ENCODE results near the gene TOPBP1. TPM values are rescaled to one million over a fixed set of nuclear protein-coding genes. Genes with fewer than 3 reads are reported as not detected.
A peak's percentile ranks its signal among the peaks of the same experiment; 100 is the strongest.

TOPBP1 gene
- total RNA-seq, 1 donor from 2014 or later, result 10.6 TPM

- peak in 2 of 3 experiments; percentile 29 to 48 for TF ChIP-seq CTCF (IDR thresholded peaks at IDR 0.05)
- no peaks in the 10 kb centered on the region for H3K9me3 ChIP-seq
- H3K4me3 ChIP-seq, result peak overlapping the region in 1 of 2 donors; percentile 21
- peaks cover 28 to 66% of the 10 kb centered on the region in 2 donors for H3K36me3 ChIP-seq
- H3K4me1 ChIP-seq, result peaks cover 18 to 38% of the 10 kb centered on the region in 2 donors
- H3K27me3 ChIP-seq, result no peaks in the 10 kb centered on the region
- DNase-seq (ENCODE audit: low spot score in 2 of 2), result no peak
- intact Hi-C loops (cut with DNase I), result loop anchor here (5.0 to 10.0 kb wide), 5 partner anchors 71 to 1164 kb away; partner anchors contain the start of gene DNAJC13
- H3K27ac ChIP-seq, result no peak overlapping the region
These were observed 83.1 kb downstream of the TOPBP1 start for GRCh38 chr3:133578548-133579191.

- DNase-seq (ENCODE audit: low spot score in 2 of 2), result no peak
- H3K36me3 ChIP-seq, result peaks cover 21 to 50% of the 10 kb centered on the region in 2 donors
- no peaks in the 10 kb centered on the region for H3K27me3 ChIP-seq
- peaks cover 18 to 44% of the 10 kb centered on the region in 2 donors for H3K4me1 ChIP-seq
- H3K9me3 ChIP-seq, result no peaks in the 10 kb centered on the region
- intact Hi-C loops (cut with DNase I), result loop anchor here (5.0 to 10.0 kb wide), 5 partner anchors 69 to 1161 kb away; partner anchors contain the start of gene DNAJC13
- peak overlapping the region in 1 of 2 donors; percentile 23 for H3K27ac ChIP-seq
- TF ChIP-seq CTCF (IDR thresholded peaks at IDR 0.05), result no peak
- H3K4me3 ChIP-seq, result peak overlapping the region; percentile 73 to 88
These were observed 85.6 kb downstream of the TOPBP1 start for GRCh38 chr3:133576169-133576568.

GRCh38 chr3:133575086-133575485 is 86.7 kb downstream of the TOPBP1 start:
- Histone ChIP-seq H3K27me3 (no peaks in the 10 kb centered on the region), H3K4me1 (peaks cover 26 to 51% of the 10 kb centered on the region in 2 donors), H3K27ac (peak overlapping the region; percentile 94 to 97), H3K4me3 (peak overlapping the region; percentile 73 to 88), H3K9me3 (no peaks in the 10 kb centered on the region), H3K36me3 (peaks cover 15 to 44% of the 10 kb centered on the region in 2 donors)
- no peak for TF ChIP-seq CTCF (IDR thresholded peaks at IDR 0.05)
- intact Hi-C loops (cut with DNase I), result loop anchor here (5.0 to 10.0 kb wide), 5 partner anchors 68 to 1160 kb away; partner anchors contain the start of gene DNAJC13
- no peak for DNase-seq (ENCODE audit: low spot score in 2 of 2)

DNA sequence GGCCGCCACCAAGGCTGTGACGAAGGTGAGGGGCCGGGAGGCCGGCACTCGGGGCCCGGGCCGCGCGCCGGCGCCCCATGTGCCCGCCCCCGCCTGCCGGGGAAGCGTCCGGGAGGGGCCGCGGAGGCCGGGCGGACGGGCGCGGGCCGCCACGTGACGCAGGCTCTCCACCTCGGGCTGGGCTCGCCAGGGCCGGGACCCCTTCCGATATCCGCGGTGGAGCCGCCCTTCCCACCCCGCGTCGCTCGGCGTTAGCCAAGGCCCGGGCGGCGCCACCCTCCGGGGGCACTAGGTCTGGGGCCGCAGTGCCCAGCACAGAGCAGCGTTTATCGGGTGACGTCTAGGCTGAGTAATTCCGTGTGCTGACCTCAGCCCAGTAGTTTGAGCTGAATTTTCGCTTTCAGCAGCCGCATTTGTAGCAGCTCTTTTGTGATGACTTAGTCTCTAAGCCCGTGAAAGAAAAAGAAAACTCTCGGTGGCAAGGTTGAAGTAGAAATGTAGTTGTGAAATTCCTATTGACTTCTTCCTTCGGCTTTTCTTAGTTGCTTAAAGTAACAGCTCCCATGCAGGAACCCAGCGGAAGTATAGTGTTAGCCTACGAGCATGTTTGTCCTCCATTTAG is 87.4 kb downstream of the TOPBP1 start:
- peak overlapping the region; percentile 94 to 97 for H3K27ac ChIP-seq
- intact Hi-C loops (cut with DNase I), result loop anchor here (5.0 to 10.0 kb wide), 6 partner anchors 88 to 1160 kb away; partner anchors contain the start of genes DNAJC13, TMEM108 and TOPBP1
- H3K36me3 ChIP-seq, result peaks cover 9 to 36% of the 10 kb centered on the region in 2 donors
- TF ChIP-seq CTCF (IDR thresholded peaks at IDR 0.05), result peak in 1 of 3 experiments; percentile 8
- peak; percentile 27 to 85 for DNase-seq (ENCODE audit: low spot score in 2 of 2)
- peak overlapping the region; percentile 73 to 88 for H3K4me3 ChIP-seq
- H3K4me1 ChIP-seq, result peaks cover 26 to 57% of the 10 kb centered on the region in 2 donors
- H3K27me3 ChIP-seq, result no peaks in the 10 kb centered on the region
- H3K9me3 ChIP-seq, result no peaks in the 10 kb centered on the region

DNA sequence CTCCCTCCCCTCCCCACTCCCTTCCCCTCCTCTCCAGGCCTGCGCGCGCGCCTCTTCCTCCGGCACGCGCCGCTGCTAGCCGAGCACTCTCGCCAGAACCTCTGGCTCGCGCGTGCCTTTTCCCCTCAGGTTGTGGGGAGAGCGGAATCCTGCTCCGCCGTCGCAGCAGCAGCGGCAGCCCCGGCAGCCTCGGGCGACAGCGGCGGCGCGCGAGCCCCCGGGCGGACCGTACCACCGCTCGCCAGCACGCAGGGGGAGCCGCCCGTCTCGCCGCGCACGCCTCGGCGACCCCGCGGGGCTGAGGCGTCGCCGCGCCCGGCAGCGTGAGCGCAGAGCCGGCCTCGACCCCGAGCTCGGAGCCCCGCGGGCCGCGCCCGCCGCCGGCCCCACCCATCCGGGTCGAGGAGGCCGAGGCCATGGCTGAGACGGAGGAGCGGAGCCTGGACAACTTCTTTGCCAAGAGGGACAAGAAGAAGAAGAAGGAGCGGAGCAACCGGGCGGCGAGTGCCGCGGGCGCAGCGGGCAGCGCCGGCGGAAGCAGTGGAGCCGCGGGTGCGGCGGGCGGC is 88.0 kb downstream of the TOPBP1 start, which contains the start of gene CDV3:
CDV3 (plus strand) TSS at position 58 of the 566 bp plus-strand sequence; CDS start at position 417, 359 bp downstream.
- Histone ChIP-seq H3K9me3 (no peaks in the 10 kb centered on the region), H3K4me3 (peak within 1 kb of the TSS; percentile 73 to 88), H3K27ac (peak within 1 kb of the TSS; percentile 94 to 97), H3K4me1 (peaks cover 26 to 57% of the 10 kb centered on the region in 2 donors), H3K36me3 (peaks cover 7 to 30% of the 10 kb centered on the region in 2 donors), H3K27me3 (no peaks in the 10 kb centered on the region)
- no peak for TF ChIP-seq CTCF (IDR thresholded peaks at IDR 0.05)
- intact Hi-C loops (cut with DNase I), result loop anchor here (1.0 to 10.0 kb wide), 8 partner anchors 89 to 1159 kb away; partner anchors contain the start of genes ACAD11, DNAJC13, NPHP3 and TMEM108
- DNase-seq (ENCODE audit: low spot score in 2 of 2), result peak in 1 of 2 donors; percentile 76
